Measurements from ENCODE around the gene OSBPL6. TPM values are rescaled to one million over a fixed set of nuclear protein-coding genes. Genes with fewer than 3 reads are reported as not detected.
"Not testable (repeated sequence)": the region's sequence is repeated elsewhere in the genome, so short reads cannot be mapped to it uniquely, and the experiment has no call there.

The OSBPL6 gene
- total RNA-seq, 4 donors from 2014 or later: 1.8 to 6.1 (median 3.4) TPM

DNA sequence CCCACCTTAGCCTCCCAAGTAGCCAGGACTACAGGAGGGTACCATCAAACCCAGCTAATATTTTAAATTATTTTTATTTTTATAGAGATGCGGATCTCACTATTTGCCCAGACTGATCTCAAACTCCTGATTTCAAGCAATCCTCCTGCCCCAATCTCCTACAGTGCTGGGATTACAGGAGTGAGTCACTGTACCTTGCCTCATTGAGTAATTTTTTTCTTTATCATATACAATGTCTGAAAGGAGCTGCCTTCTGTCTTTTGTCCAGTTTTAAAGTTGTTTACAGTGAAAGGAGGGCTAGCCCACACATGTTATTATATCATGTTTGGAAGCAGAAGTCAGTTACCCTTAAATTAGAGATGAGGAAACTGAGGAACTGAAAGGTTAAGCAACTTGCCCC is 224.1 kb downstream of the OSBPL6 start:
- no peak overlapping the region for H3K27ac ChIP-seq
- H3K36me3 ChIP-seq: no peaks in the 10 kb centered on the region
- TF ChIP-seq POLR2A (IDR thresholded peaks at IDR 0.05): no peak
- TF ChIP-seq, protein P1, sequence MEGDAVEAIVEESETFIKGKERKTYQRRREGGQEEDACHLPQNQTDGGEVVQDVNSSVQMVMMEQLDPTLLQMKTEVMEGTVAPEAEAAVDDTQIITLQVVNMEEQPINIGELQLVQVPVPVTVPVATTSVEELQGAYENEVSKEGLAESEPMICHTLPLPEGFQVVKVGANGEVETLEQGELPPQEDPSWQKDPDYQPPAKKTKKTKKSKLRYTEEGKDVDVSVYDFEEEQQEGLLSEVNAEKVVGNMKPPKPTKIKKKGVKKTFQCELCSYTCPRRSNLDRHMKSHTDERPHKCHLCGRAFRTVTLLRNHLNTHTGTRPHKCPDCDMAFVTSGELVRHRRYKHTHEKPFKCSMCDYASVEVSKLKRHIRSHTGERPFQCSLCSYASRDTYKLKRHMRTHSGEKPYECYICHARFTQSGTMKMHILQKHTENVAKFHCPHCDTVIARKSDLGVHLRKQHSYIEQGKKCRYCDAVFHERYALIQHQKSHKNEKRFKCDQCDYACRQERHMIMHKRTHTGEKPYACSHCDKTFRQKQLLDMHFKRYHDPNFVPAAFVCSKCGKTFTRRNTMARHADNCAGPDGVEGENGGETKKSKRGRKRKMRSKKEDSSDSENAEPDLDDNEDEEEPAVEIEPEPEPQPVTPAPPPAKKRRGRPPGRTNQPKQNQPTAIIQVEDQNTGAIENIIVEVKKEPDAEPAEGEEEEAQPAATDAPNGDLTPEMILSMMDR (IDR thresholded peaks at IDR 0.05): no peak
- no peaks in the 10 kb centered on the region for H3K27me3 ChIP-seq
- DNase-seq: no peak
- H3K4me1 ChIP-seq: peaks cover 4 to 45% (median 10%) of the 10 kb centered on the region in 3 donors
- WGBS, 2 donors: 61 to 67% methylated on average over 1 of the region's 1 CpG
- H3K4me3 ChIP-seq: no peak overlapping the region
- intact Hi-C loops (cut with DNase I): loop anchor here (10.0 kb wide), 1 partner anchor 304 kb away; the partner anchor contains the start of gene RBM45
- H3K9me3 ChIP-seq: no peaks in the 10 kb centered on the region

DNA sequence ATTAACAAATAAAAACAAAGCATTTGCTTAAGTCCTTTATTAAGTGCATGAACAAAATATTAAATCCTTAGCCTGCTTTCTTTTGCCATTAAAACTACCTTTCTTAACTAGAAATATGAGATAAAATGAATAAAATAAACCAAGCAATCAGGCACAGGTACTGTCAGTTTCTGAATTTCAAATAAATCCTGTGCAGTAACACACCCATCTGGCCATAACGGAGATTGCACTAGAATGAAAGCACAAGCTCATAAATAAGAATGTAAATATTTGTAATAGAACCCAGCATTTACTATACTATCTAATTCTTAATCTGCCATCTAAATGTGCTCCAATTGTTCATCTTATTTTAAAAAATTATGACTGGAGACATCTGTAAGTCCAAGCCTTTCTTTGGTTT is 224.8 kb downstream of the OSBPL6 start:
- intact Hi-C loops (cut with DNase I): loop anchor here (10.0 kb wide), 1 partner anchor 304 kb away; the partner anchor contains the start of gene RBM45
- no peak for TF ChIP-seq POLR2A (IDR thresholded peaks at IDR 0.05)
- TF ChIP-seq, protein P1 (IDR thresholded peaks at IDR 0.05): peak in 2 of 6 experiments; percentile 9 to 34
- Histone ChIP-seq H3K4me1 (peaks cover 4 to 39% (median 10%) of the 10 kb centered on the region in 3 donors), H3K27ac (no peak overlapping the region), H3K27me3 (no peaks in the 10 kb centered on the region), H3K36me3 (no peaks in the 10 kb centered on the region), H3K4me3 (no peak overlapping the region), H3K9me3 (no peaks in the 10 kb centered on the region)
- DNase-seq: no peak
- WGBS, 2 donors: 35 to 48% methylated on average over 1 of the region's 1 CpG

DNA sequence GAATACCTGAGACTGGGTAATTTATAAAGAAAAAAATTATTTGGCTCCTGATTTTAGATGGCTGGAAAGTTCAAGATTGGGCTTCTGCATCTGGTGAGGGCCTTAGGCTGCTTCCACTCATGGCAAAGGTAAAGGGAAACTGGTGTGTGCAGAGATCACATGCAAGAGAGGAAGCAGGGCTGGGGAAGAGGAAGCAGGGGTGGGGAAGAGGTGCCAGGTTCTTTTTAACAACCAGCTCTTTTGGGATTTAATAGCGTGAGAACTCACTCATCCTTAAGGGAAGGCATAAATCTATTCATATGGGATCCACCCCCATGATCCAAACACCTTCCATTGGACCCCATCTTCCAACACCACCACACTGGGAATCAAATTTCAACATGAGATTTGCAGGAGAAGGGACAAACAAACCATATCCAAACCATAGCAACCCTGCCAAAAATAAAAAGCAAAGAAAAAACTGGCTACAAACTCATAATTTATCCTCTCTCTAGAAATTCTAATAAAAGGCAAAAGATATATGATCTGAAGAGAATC is 226.2 kb downstream of the OSBPL6 start:
- intact Hi-C loops (cut with DNase I): no loop called here
- no peaks in the 10 kb centered on the region for H3K36me3 ChIP-seq
- TF ChIP-seq, protein P1 (IDR thresholded peaks at IDR 0.05): no peak
- TF ChIP-seq POLR2A (IDR thresholded peaks at IDR 0.05): no peak
- H3K27ac ChIP-seq: no peak overlapping the region
- H3K4me3 ChIP-seq: no peak overlapping the region
- H3K4me1 ChIP-seq: peaks cover 0 to 25% (median 5%) of the 10 kb centered on the region in 3 donors
- WGBS, 2 donors: 36% methylated on average over 1 of the region's 1 CpG
- peaks cover 0 to 4% (median 0%) of the 10 kb centered on the region in 3 donors for H3K9me3 ChIP-seq
- no peak for DNase-seq
- no peaks in the 10 kb centered on the region for H3K27me3 ChIP-seq

DNA sequence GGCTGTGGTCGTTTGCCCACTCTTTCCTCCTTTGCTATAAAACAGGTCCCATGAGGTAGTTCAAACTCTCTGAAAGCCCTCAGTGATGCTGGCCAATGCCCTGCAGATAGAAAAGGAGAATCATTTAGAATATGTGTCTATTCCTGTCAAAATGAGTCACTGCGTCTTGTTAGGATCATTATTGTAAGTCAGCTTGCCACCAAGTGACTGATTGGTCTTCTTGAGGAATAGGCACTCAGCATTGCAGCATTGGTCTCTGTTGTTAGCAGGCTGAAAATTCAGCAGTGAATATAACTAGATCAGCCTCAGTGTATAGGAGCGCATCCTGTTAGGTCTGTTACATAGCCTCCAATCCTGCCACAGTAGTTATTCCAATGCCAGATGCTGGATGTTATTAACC is 227.8 kb downstream of the OSBPL6 start:
- TF ChIP-seq POLR2A (IDR thresholded peaks at IDR 0.05): no peak
- TF ChIP-seq, protein P1 (IDR thresholded peaks at IDR 0.05): no peak

DNA sequence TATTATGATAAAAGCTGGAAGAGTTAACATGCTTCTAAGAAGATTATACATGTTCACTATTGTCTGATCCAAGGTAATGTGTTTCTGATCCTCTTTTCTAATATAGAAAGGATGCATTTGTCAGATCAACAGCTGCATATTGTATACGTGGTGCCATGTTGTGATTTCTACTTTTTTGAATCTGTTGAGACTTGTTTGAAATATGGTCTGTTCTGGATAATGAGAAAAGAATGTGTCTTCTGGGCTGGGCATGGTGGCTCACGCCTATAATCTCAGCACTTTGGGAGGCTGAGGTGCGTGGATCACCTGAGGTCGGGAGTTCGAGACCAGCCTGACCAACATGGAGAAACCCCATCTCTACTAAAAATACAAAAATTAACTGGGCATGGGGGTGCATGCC is 229.4 kb downstream of the OSBPL6 start:
- H3K27ac ChIP-seq; H3K4me3 ChIP-seq; DNase-seq; H3K9me3 ChIP-seq; H3K4me1 ChIP-seq; intact Hi-C loops (cut with DNase I); H3K27me3 ChIP-seq: not testable (repeated sequence)
- 80 to 85% methylated on average over 5 of the region's 5 CpGs for WGBS, 2 donors
- H3K36me3 ChIP-seq: peaks cover 0 to 19% (median 0%) of the 10 kb centered on the region in 3 donors

More for the DNA sequence above, 227.8 kb downstream of the OSBPL6 start:
- WGBS, 2 donors: 54 to 71% methylated on average over 3 of the region's 3 CpGs
- no peak for DNase-seq
- peaks cover 0 to 20% (median 5%) of the 10 kb centered on the region in 3 donors for H3K4me1 ChIP-seq
- intact Hi-C loops (cut with DNase I): no loop called here
- H3K4me3 ChIP-seq: no peak overlapping the region
- H3K36me3 ChIP-seq: peaks cover 0 to 8% (median 0%) of the 10 kb centered on the region in 3 donors
- H3K27me3 ChIP-seq: no peaks in the 10 kb centered on the region
- H3K27ac ChIP-seq: no peak overlapping the region
- peaks cover 0 to 4% (median 0%) of the 10 kb centered on the region in 3 donors for H3K9me3 ChIP-seq

All from esophagus squamous epithelium (tissue), 5 donors.